SK-N-SH treated with all-trans-retinoic acid at 6 μM for 48 hours (cell line): ENCODE measurements around the gene CLTCL1.

ENCODE experiments used
- CREB5 ChIP-seq: fragments of 250-450 bp; sonication (Bioruptor Pico); IDR thresholded peaks from 2 replicates; pipeline ENCODE4 v1.5.1; 2020; ENCODE audit warnings: low read depth, mild to moderate bottlenecking, moderate library complexity
- OSR1 ChIP-seq: fragments of 250-450 bp; sonication (Bioruptor Pico); IDR thresholded peaks from 2 replicates; pipeline ENCODE4 v1.8.0; 2022; ENCODE audit warnings: moderate library complexity, mild to moderate bottlenecking, inconsistent platforms
- PATZ1 ChIP-seq: fragments of 250-450 bp; sonication (Bioruptor Pico); IDR thresholded peaks from 2 replicates; pipeline ENCODE4 v1.8.0; 2020; ENCODE audit warnings: mild to moderate bottlenecking, moderate library complexity, borderline replicate concordance
- PPARA ChIP-seq: fragments of 250-450 bp; sonication (Bioruptor Pico); IDR thresholded peaks from 2 replicates; pipeline ENCODE4 v1.5.0; 2020; ENCODE audit warnings: mild to moderate bottlenecking, borderline replicate concordance
- TCF4 ChIP-seq: fragments of 250-450 bp; sonication (Bioruptor Pico); IDR thresholded peaks from 2 replicates; pipeline ENCODE4 v1.8.0; 2021; ENCODE audit warnings: mild to moderate bottlenecking, moderate library complexity, borderline replicate concordance
- ZC3H10 ChIP-seq: fragments of 250-450 bp; sonication (Bioruptor Pico); IDR thresholded peaks from 2 replicates; pipeline ENCODE4 v1.5.1; 2021; ENCODE audit warnings: mild to moderate bottlenecking, moderate library complexity
- ZNF565 ChIP-seq: fragments of 450-650 bp; formaldehyde crosslinking; conservative IDR thresholded peaks from 2 replicates; pipeline ENCODE4 v1.5.0; 2020; ENCODE audit warnings: low read depth, mild to moderate bottlenecking, moderate library complexity

DNA sequence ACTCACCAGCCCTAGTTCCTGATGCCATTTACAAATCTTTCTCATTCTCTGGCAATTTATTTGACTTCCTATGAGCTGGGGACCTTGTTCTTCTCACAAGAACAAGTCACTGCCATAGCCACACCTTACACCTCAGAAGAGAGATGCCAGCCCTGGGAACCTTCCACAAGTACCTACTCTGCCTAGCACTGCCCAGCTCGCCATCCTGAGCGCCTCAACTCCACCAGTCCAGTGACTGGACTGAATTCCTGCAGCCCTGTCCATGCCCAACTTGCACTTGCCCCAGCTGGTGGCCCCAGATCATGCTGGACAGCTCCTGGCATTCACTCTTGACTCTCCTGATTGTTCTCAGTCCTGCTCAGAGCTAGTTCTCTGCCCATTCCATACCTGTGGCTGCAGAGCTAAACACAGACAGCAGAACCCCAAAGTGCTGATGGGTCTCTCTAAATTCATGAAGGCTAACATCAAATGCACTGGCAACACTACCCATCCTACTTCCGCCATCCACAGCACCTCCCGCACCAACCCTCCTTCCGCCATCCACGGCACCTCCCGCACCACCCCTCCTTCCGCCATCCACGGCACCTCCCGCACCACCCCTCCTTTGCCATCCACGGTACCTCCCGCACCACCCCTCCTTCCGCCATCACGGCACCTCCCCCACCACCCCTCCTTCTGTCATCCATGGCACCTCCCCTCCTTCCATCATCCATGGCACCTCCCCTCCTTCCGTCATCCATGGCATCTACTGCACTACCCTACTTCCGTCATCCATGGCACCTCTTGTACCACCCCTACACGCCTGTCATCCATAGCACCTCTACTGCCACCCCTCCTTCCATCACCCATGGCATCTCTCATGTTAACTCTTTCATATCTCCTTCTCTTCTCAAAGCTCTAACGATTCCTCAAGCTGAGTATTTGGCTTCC, 89.4 kb downstream of the CLTCL1 start:
- no peak for TF ChIP-seq CREB5 (CRISPR knock-in tag)
- TF ChIP-seq ZNF565 (CRISPR knock-in tag), result no peak
- TF ChIP-seq ZC3H10 (CRISPR knock-in tag), result no peak
- TF ChIP-seq PATZ1 (CRISPR knock-in tag), result no peak
- TF ChIP-seq PPARA, result no peak
- TF ChIP-seq TCF4 (CRISPR knock-in tag), result no peak
- TF ChIP-seq OSR1 (CRISPR knock-in tag), result no peak
